SU-DHL-6 (cell line): ENCODE measurements around the gene KRTCAP2.
"Not testable (repeated sequence)": the region's sequence is repeated elsewhere in the genome, so short reads cannot be mapped to it uniquely, and the experiment has no call there.

Experiments used
- H2AFZ ChIP-seq: fragments of 200-600 bp; sonication (generic); 2 replicates; pipeline ENCODE4 v1.6.1; 2014; ENCODE audit warnings: low read depth, mild to moderate bottlenecking, moderate library complexity, mixed read lengths, antibody characterized with exemption, low read length; ENCODE audit not compliant: severe bottlenecking
- H3F3A ChIP-seq: fragments of 200-600 bp; shearing (Covaris generic); 2 replicates; pipeline ENCODE4 v1.6.0; 2016; ENCODE audit warnings: antibody characterized with exemption, mild to moderate bottlenecking; ENCODE audit not compliant: insufficient read depth
- H3K27ac ChIP-seq: fragments of 200-600 bp; sonication (generic); 2 replicates; pipeline ENCODE4 v1.5.1; 2016; ENCODE audit warnings: low read depth, mild to moderate bottlenecking, low read length, moderate library complexity, mixed read lengths
- H3K27me3 ChIP-seq: fragments of 200-600 bp; sonication (generic), shearing (Covaris generic); 2 replicates; pipeline ENCODE4 v1.6.0; 2014; ENCODE audit warnings: mild to moderate bottlenecking, low read length
- H3K36me3 ChIP-seq: fragments of 200-600 bp; sonication (generic); 2 replicates; pipeline ENCODE4 v1.6.1; 2014; ENCODE audit warnings: mild to moderate bottlenecking, low read length, mixed read lengths
- H3K4me2 ChIP-seq: fragments of 300-600, 200-600 bp; shearing (Covaris generic), sonication (generic); 2 replicates; pipeline ENCODE4 v1.6.0; 2014; ENCODE audit warnings: low read length, low read depth, mild to moderate bottlenecking; ENCODE audit not compliant: poor library complexity, severe bottlenecking
- H3K4me3 ChIP-seq: fragments of 200-600 bp; sonication (generic); 2 replicates; pipeline ENCODE4 v1.5.1; 2014; ENCODE audit warnings: antibody characterized with exemption, low read length, mild to moderate bottlenecking, mixed read lengths; ENCODE audit not compliant: insufficient read depth, poor library complexity, severe bottlenecking
- H3K79me2 ChIP-seq: fragments of 200-600 bp; sonication (generic); 2 replicates; pipeline ENCODE4 v1.6.1; 2014; ENCODE audit warnings: mild to moderate bottlenecking, low read length, moderate library complexity; ENCODE audit not compliant: insufficient read depth
- H3K9ac ChIP-seq: fragments of 200-600 bp; sonication (generic); 2 replicates; pipeline ENCODE4 v1.7.0; 2014; ENCODE audit warnings: mild to moderate bottlenecking, low read length
- H3K9me2 ChIP-seq: fragments of 200-600 bp; sonication (generic); replicated peaks from 2 replicates; pipeline ENCODE4 v1.6.1; 2014; ENCODE audit warnings: low read length; ENCODE audit not compliant: insufficient read depth
- H3K9me3 ChIP-seq: fragments of 200-600 bp; sonication (generic); 2 replicates; pipeline ENCODE4 v1.6.1; 2014; ENCODE audit warnings: low read length, mixed read lengths; ENCODE audit not compliant: insufficient read depth
- H4K20me1 ChIP-seq: fragments of 200-600 bp; sonication (generic); 2 replicates; pipeline ENCODE4 v1.6.1; 2014; ENCODE audit warnings: low read depth, mild to moderate bottlenecking, antibody characterized with exemption, low read length, moderate library complexity, mixed read lengths
- EZH2phosphoT487 ChIP-seq: fragments of 200-600 bp; sonication (generic), shearing (Covaris generic); conservative IDR thresholded peaks from 2 replicates; pipeline ENCODE4 v1.6.1; 2018; ENCODE audit warnings: mild to moderate bottlenecking, antibody characterized with exemption, low read length, moderate library complexity, mixed read lengths
- TF ChIP-seq, protein P1 (sequence below): fragments of 200-600 bp; sonication (generic); IDR thresholded peaks from one replicate; pipeline ENCODE4 v1.5.1; 2017; ENCODE audit warnings: antibody characterized with exemption, mild to moderate bottlenecking, low read length, moderate library complexity; ENCODE audit not compliant: insufficient read depth, poor library complexity, severe bottlenecking

Gene KRTCAP2

DNA sequence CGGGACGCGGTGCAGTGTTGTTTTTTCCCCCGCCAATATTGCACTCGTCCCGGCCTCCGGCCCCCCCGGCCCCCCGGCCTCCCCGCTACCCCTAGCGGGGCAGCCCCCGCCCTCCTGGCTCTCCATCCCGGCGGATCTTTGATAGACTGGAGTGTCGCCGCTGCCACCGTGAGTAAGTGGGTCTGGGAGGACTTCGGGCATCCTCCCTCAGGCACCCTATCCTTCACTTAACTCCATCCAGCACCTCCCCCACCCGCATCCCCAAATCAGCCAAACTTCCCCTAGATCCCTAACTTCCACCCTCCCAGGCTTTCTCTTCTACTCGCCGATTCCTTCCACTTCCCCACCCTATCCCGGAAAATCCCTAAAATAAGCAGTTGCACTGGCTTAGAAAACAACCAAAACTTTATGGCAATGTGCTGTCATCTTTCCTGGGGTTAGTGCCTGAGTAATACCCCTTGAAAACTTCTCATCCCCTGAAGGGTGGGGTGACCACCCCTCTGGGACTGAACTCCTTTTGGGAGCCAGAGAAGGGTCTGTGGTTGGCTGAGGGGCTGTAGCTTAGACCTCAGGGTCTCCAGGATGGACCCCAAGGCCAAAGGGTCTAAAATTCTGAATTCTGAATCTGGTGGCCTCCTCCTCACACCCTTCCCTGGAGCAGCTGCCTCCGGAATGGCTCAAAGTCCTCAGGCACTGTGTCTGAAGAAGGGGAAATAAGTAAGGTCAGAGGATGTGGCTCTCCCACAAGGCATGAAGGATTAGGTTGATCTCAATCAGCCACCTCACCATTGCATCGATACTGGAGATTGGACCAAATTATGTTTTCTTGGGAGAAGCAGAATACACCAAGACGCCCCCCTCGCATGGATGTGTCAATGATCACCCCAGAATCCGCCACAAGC, 22.3 kb upstream of the KRTCAP2 start:
- Histone ChIP-seq H3K4me2 (peak overlapping the region; percentile 52), H3K9me2 (no peaks in the 10 kb centered on the region), H3K4me3 (peak overlapping the region; percentile 37)

DNA sequence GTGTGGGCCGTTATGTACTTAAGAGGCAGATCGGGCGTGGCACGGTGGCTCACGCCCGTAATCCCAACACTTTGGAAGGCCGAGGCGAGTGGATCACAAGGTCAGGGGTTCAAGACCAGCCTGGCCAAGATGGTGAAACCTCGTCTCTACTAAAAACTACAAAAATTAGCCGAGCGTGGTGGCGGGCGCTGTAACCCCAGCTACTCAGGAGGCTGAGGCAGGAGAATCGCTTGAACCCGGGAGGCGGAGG, 20.8 kb upstream of the KRTCAP2 start:
- H3K4me2 ChIP-seq: peak overlapping the region; percentile 52
- not testable (repeated sequence) for H3K36me3 ChIP-seq, H3K79me2 ChIP-seq, H3K9me3 ChIP-seq, H3K27me3 ChIP-seq, H3K9me2 ChIP-seq, H4K20me1 ChIP-seq, H3F3A ChIP-seq, H3K27ac ChIP-seq
- H3K9ac ChIP-seq: peak overlapping the region; percentile 39
- H3K4me3 ChIP-seq: peak overlapping the region; percentile 11
- H2AFZ ChIP-seq: peak overlapping the region; percentile 77

More for the DNA sequence above, 22.3 kb upstream of the KRTCAP2 start:
- Histone ChIP-seq H4K20me1 (no peaks in the 10 kb centered on the region), H3K36me3 (no peaks in the 10 kb centered on the region), H3K27ac (no peak overlapping the region), H3K27me3 (no peaks in the 10 kb centered on the region), H3K79me2 (no peaks in the 10 kb centered on the region), H3K9me3 (no peaks in the 10 kb centered on the region), H3K9ac (0 out of 2 replicates have a peak overlapping the region, but pooled peaks have one; percentile 39), H2AFZ (no peak overlapping the region), H3F3A (no peaks in the 10 kb centered on the region)
- TF ChIP-seq, protein P1, sequence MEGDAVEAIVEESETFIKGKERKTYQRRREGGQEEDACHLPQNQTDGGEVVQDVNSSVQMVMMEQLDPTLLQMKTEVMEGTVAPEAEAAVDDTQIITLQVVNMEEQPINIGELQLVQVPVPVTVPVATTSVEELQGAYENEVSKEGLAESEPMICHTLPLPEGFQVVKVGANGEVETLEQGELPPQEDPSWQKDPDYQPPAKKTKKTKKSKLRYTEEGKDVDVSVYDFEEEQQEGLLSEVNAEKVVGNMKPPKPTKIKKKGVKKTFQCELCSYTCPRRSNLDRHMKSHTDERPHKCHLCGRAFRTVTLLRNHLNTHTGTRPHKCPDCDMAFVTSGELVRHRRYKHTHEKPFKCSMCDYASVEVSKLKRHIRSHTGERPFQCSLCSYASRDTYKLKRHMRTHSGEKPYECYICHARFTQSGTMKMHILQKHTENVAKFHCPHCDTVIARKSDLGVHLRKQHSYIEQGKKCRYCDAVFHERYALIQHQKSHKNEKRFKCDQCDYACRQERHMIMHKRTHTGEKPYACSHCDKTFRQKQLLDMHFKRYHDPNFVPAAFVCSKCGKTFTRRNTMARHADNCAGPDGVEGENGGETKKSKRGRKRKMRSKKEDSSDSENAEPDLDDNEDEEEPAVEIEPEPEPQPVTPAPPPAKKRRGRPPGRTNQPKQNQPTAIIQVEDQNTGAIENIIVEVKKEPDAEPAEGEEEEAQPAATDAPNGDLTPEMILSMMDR: no peak
- no peak for TF ChIP-seq EZH2phosphoT487

DNA sequence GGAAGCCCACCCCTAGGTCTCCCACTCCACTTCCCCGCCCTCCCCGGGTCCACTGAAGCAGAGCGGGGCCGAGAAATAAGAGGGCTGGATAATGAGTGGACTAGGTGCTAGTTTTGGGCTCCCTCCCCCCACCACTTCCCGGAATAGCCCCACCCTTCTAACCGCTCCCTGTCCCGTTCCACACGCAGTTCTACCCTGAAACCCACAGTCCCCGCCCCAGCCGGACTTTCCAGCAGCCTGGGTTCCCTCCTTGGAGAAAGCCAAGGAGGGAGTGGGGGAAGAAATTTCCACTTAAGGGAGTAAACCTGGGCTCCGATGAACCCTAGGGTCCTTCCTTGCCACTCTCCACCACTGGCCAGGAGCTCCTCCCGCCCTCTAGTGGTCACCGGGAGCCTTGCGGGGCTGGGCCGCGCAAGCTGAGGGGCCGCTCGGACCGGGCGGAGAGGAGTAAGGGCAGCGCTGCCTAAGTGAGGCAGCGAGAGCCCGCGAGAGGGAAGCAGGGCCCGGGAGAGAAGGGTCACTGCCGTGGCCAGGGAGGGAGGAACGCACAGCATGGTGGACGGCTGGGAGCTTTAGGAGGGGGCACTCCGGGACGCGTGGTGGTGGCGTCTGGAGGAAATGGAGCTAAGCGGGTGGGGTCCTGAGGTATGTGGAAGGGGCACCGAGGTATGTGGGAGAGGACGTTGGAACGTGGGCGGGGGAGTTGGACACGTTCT, 20.3 kb upstream of the KRTCAP2 start:
- H3K79me2 ChIP-seq: no peaks in the 10 kb centered on the region
- H3K4me2 ChIP-seq: peak overlapping the region; percentile 52
- H4K20me1 ChIP-seq: no peaks in the 10 kb centered on the region
- H3K27ac ChIP-seq: no peak overlapping the region
- no peaks in the 10 kb centered on the region for H3K9me2 ChIP-seq
- peak overlapping the region; percentile 39; the same call in 1 of the 2 replicates for H3K9ac ChIP-seq
- H3F3A ChIP-seq: no peaks in the 10 kb centered on the region
- peak overlapping the region; percentile 77 for H2AFZ ChIP-seq
- TF ChIP-seq, protein P1: peak; percentile 97
- TF ChIP-seq EZH2phosphoT487: no peak
- H3K4me3 ChIP-seq: peak overlapping the region; percentile 11
- no peaks in the 10 kb centered on the region for H3K9me3 ChIP-seq
- H3K27me3 ChIP-seq: no peaks in the 10 kb centered on the region
- H3K36me3 ChIP-seq: no peaks in the 10 kb centered on the region
